ENCODE data around the gene STAB2.

The STAB2 gene

GRCh38 chr12:103586791-103587370 is at the start of gene STAB2:
TSS of gene STAB2 (plus strand) at chr12:103587273. CDS start at chr12:103587477, 204 bp downstream.
- no peak for DNase-seq (ENCODE audit: low read depth)

- DNase-seq (ENCODE audit: low read depth) = no peak
These were observed 48.7 kb upstream of the STAB2 start for GRCh38 chr12:103538397-103538796.

- DNase-seq (ENCODE audit: low read depth) = no peak
These were observed 46.8 kb upstream of the STAB2 start for GRCh38 chr12:103540319-103540718.

- no peak for DNase-seq (ENCODE audit: low read depth)
These were observed 45.0 kb upstream of the STAB2 start for GRCh38 chr12:103542078-103542477.

GRCh38 chr12:103546959-103547358 is 40.1 kb upstream of the STAB2 start:
- no peak for DNase-seq (ENCODE audit: low read depth)

- DNase-seq (ENCODE audit: low read depth) = no peak
These were observed 39.7 kb upstream of the STAB2 start for GRCh38 chr12:103547376-103547775.

- no peak for DNase-seq (ENCODE audit: low read depth)
These were observed 39.1 kb upstream of the STAB2 start for GRCh38 chr12:103547929-103548328.

GRCh38 chr12:103548622-103549601 is 38.2 kb upstream of the STAB2 start:
- peak; percentile 46 for DNase-seq (ENCODE audit: low read depth)

- DNase-seq (ENCODE audit: low read depth) = no peak
These were observed 30.0 kb upstream of the STAB2 start for GRCh38 chr12:103556890-103557627.

- no peak for DNase-seq (ENCODE audit: low read depth)
These were observed 29.5 kb upstream of the STAB2 start for GRCh38 chr12:103557628-103558010.

- DNase-seq (ENCODE audit: low read depth) = no peak
These were observed 28.2 kb upstream of the STAB2 start for GRCh38 chr12:103558879-103559278.

GRCh38 chr12:103560604-103561101 is 26.4 kb upstream of the STAB2 start:
- no peak for DNase-seq (ENCODE audit: low read depth)

GRCh38 chr12:103561174-103561573 is 25.9 kb upstream of the STAB2 start:
- DNase-seq (ENCODE audit: low read depth) = no peak

- no peak for DNase-seq (ENCODE audit: low read depth)
These were observed 20.7 kb upstream of the STAB2 start for GRCh38 chr12:103566398-103566797.

GRCh38 chr12:103569278-103569677 is 17.8 kb upstream of the STAB2 start:
- no peak for DNase-seq (ENCODE audit: low read depth)

- no peak for DNase-seq (ENCODE audit: low read depth)
These were observed 15.8 kb upstream of the STAB2 start for GRCh38 chr12:103571286-103571685.

- no peak for DNase-seq (ENCODE audit: low read depth)
These were observed 14.6 kb upstream of the STAB2 start for GRCh38 chr12:103572312-103573045.

- DNase-seq (ENCODE audit: low read depth) = no peak
These were observed 13.9 kb upstream of the STAB2 start for GRCh38 chr12:103573185-103573584.

GRCh38 chr12:103578926-103579325 is 8.1 kb upstream of the STAB2 start:
- no peak for DNase-seq (ENCODE audit: low read depth)

GRCh38 chr12:103580026-103580425 is 7.0 kb upstream of the STAB2 start:
- no peak for DNase-seq (ENCODE audit: low read depth)

GRCh38 chr12:103583008-103583407 is 4.1 kb upstream of the STAB2 start:
- DNase-seq (ENCODE audit: low read depth) = no peak

- no peak for DNase-seq (ENCODE audit: low read depth)
These were observed 941 bp upstream of the STAB2 start for GRCh38 chr12:103586132-103586531.

Data from stimulated activated CD8-positive, alpha-beta memory T cell treated with anti-CD3 and anti-CD28 coated beads, Interleukin-4, amount 100 ng/mL, for 24 hours (primary cell).